SJSA1 (cell line): Measurements from ENCODE around the gene USP40. TPM values are rescaled to one million over a fixed set of nuclear protein-coding genes. Genes with fewer than 3 reads are reported as not detected.

Experiments used
- DNase-seq, 2 experiments: peaks; one replicate each; pipeline ENCODE4 v3.0.0-alpha.2; 2015 to 2020; ENCODE audit warnings: low spot score in 2 of 2, low read depth in 1 of 2
- H3K27ac ChIP-seq: fragments of 250-450 bp; sonication (Bioruptor Pico); 2 replicates; pipeline ENCODE4 v1.5.1; 2020; ENCODE audit warnings: mild to moderate bottlenecking, moderate library complexity
- H3K27me3 ChIP-seq: fragments of 250-450 bp; sonication (Bioruptor Pico); replicated peaks from 2 replicates; pipeline ENCODE4 v1.5.1; 2020; ENCODE audit warnings: mild to moderate bottlenecking, moderate library complexity
- H3K36me3 ChIP-seq: fragments of 250-450 bp; sonication (Bioruptor Pico); 2 replicates; pipeline ENCODE4 v1.5.1; 2020; ENCODE audit warnings: mild to moderate bottlenecking
- H3K4me1 ChIP-seq: fragments of 250-450 bp; sonication (Bioruptor Pico); replicated peaks from 2 replicates; pipeline ENCODE4 v1.6.1; 2021; ENCODE audit warnings: mild to moderate bottlenecking
- H3K4me3 ChIP-seq: fragments of 250-450 bp; sonication (Bioruptor Pico); 2 replicates; pipeline ENCODE4 v1.5.1; 2020; ENCODE audit warnings: mild to moderate bottlenecking
- H3K9me3 ChIP-seq: fragments of 250-450 bp; sonication (Bioruptor Pico); replicated peaks from 2 replicates; pipeline ENCODE4 v1.5.1; 2020; ENCODE audit warnings: mild to moderate bottlenecking
- total RNA-seq: library from RNA; depleted of rRNA; stranded (reverse); fragments of >200 nt; shearing (Covaris generic); gene quantifications from 2 replicates; pipeline ENCODE4 v1.2.3, GENCODE V29; 2014

Gene USP40
- total RNA-seq, 1 experiment from 2014 or later, result 25.4 TPM

DNA sequence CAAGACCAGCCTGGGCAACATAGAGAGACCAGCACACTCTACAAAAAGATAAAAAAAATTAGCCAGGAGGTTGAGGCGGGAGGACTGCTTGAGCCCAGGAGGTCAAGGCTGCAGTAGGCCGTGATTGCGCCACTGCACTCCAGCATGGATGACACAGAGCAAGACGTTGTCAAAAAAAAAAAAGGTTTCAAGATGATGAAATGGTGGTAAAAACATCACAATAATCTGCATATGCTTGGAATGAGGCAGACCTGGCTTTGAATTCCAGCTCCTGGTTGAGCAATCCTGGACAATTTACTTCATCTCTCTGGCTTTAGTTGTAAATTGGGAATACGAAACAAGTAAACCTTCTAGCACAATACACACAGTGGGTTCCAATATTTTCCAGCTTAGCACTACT is 24.1 kb downstream of the USP40 start:
- Histone ChIP-seq H3K36me3 (peaks cover 24% of the 10 kb centered on the region), H3K9me3 (no peaks in the 10 kb centered on the region), H3K4me1 (no peaks in the 10 kb centered on the region), H3K27ac (no peak overlapping the region), H3K4me3 (no peak overlapping the region), H3K27me3 (no peaks in the 10 kb centered on the region)
- DNase-seq, result no peak

GRCh38 chr2:233538741-233539140 is 27.8 kb downstream of the USP40 start:
- DNase-seq, result no peak
- peaks cover 17% of the 10 kb centered on the region for H3K36me3 ChIP-seq
- no peaks in the 10 kb centered on the region for H3K4me1 ChIP-seq
- no peak overlapping the region for H3K4me3 ChIP-seq
- H3K27ac ChIP-seq, result no peak overlapping the region
- H3K9me3 ChIP-seq, result no peaks in the 10 kb centered on the region
- no peaks in the 10 kb centered on the region for H3K27me3 ChIP-seq

DNA sequence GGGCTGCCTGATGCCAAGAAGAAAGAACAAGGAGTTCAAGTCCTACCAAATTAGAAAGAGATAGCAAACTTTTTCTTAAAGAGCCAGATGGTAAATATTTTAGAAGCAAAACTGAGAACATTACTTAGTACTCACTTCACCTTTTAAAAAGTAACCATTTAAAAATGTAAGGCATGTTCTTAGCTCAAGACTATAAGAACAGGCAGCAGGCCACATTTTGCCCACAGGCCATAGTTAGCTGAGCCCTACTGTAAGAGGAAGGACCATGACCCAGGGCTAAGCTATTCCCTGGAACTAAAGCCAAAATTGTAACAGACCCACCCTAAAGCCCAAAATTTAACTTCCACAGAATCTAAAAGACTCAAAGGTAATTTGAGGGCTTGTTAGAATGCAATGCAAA is 31.3 kb downstream of the USP40 start:
- no peak for DNase-seq
- Histone ChIP-seq H3K27ac (no peak overlapping the region), H3K4me3 (no peak overlapping the region), H3K9me3 (no peaks in the 10 kb centered on the region), H3K4me1 (no peaks in the 10 kb centered on the region), H3K27me3 (no peaks in the 10 kb centered on the region), H3K36me3 (peaks cover 20% of the 10 kb centered on the region)

- H3K4me3 ChIP-seq, result no peak overlapping the region
- no peak for DNase-seq
- no peaks in the 10 kb centered on the region for H3K4me1 ChIP-seq
- peaks cover 20% of the 10 kb centered on the region for H3K36me3 ChIP-seq
- H3K9me3 ChIP-seq, result no peaks in the 10 kb centered on the region
- H3K27me3 ChIP-seq, result no peaks in the 10 kb centered on the region
- H3K27ac ChIP-seq, result no peak overlapping the region
These were observed 33.6 kb downstream of the USP40 start for GRCh38 chr2:233532971-233533370.

- H3K4me3 ChIP-seq, result no peak overlapping the region
- no peaks in the 10 kb centered on the region for H3K9me3 ChIP-seq
- no peaks in the 10 kb centered on the region for H3K27me3 ChIP-seq
- DNase-seq, result no peak
- peaks cover 20% of the 10 kb centered on the region for H3K36me3 ChIP-seq
- no peaks in the 10 kb centered on the region for H3K4me1 ChIP-seq
- no peak overlapping the region for H3K27ac ChIP-seq
These were observed 34.6 kb downstream of the USP40 start for GRCh38 chr2:233531955-233532354.

GRCh38 chr2:233530381-233530780 is 36.2 kb downstream of the USP40 start:
- Histone ChIP-seq H3K4me3 (no peak overlapping the region), H3K9me3 (no peaks in the 10 kb centered on the region), H3K4me1 (no peaks in the 10 kb centered on the region), H3K27ac (no peak overlapping the region), H3K36me3 (peaks cover 28% of the 10 kb centered on the region), H3K27me3 (no peaks in the 10 kb centered on the region)
- no peak for DNase-seq

DNA sequence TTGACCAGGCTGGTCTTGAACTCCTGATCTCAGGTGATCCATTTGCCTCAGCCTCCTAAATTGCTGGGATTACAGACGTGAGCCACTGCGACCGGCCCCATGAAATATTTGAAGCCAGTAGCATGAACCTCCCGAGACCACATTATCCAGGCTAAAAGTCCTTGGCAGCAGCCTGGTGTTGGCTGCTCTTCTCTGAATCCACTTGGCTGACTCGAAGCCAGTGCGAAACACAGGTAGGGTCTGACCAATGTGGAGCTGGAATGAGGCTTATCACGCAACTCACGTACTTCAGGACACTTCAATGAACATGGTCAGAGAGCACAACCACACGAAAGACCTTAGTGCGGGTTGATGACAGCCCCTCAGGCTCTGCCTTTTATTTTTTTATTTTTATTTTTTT is 38.4 kb downstream of the USP40 start:
- Histone ChIP-seq H3K4me1 (no peaks in the 10 kb centered on the region), H3K9me3 (no peaks in the 10 kb centered on the region), H3K4me3 (no peak overlapping the region), H3K36me3 (peaks cover 20% of the 10 kb centered on the region), H3K27me3 (no peaks in the 10 kb centered on the region), H3K27ac (no peak overlapping the region)
- DNase-seq, result no peak

- no peaks in the 10 kb centered on the region for H3K27me3 ChIP-seq
- no peak overlapping the region for H3K4me3 ChIP-seq
- H3K27ac ChIP-seq, result no peak overlapping the region
- peaks cover 8% of the 10 kb centered on the region; the same call in 1 of the 2 replicates for H3K36me3 ChIP-seq
- H3K4me1 ChIP-seq, result no peaks in the 10 kb centered on the region
- no peak for DNase-seq
- H3K9me3 ChIP-seq, result no peaks in the 10 kb centered on the region
These were observed 40.8 kb downstream of the USP40 start for GRCh38 chr2:233525791-233526190.

DNA sequence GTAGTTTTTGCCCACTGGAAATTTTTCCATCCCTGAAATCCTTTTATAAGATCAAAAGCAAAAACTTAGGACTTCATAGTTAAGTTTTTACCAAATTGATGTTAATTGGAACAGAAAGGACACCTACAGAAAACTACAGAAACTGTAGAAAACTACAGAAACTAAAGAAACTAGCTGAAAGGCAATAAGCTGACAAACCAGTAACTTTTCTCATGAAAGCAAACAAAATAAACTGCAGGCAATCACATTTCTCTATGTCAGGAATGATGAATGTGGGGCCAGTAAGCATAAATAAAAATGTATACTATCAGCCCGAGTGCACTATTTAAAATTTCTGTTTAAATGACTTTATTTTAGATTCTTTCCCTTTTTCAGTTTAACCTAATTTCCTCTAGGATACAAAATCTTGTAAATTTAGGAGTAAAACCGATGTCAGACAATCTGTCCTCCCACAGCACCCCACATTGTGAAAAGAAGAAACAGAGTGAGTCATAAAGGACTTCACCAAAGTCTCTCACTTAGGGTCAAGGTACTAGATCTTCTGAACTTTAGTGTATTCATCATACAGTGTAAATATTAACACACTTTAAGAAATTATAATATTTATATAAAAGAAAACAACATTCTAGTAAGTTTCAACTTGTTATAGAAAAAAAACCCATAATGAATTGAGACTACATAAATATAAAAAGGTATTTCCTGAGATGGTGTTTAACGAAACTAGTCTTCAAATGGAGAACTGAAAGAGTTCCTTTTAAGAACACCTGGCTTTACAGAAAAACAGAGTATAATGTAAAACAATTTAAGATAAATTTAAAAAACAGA is 46.6 kb downstream of the USP40 start:
- no peak overlapping the region for H3K27ac ChIP-seq
- no peaks in the 10 kb centered on the region for H3K4me1 ChIP-seq
- H3K27me3 ChIP-seq, result no peaks in the 10 kb centered on the region
- no peak overlapping the region for H3K4me3 ChIP-seq
- no peak for DNase-seq
- no peaks in the 10 kb centered on the region for H3K9me3 ChIP-seq
- peaks cover 6% of the 10 kb centered on the region; the same call in 1 of the 2 replicates for H3K36me3 ChIP-seq

- Histone ChIP-seq H3K4me1 (no peaks in the 10 kb centered on the region), H3K27ac (no peak overlapping the region), H3K4me3 (no peak overlapping the region), H3K9me3 (no peaks in the 10 kb centered on the region), H3K36me3 (peaks cover 4% of the 10 kb centered on the region; the same call in 1 of the 2 replicates), H3K27me3 (no peaks in the 10 kb centered on the region)
- DNase-seq, result no peak
These were observed 52.5 kb downstream of the USP40 start for GRCh38 chr2:233513953-233514655.

GRCh38 chr2:233503947-233504637 is 62.5 kb downstream of the USP40 start:
- no peak overlapping the region for H3K4me3 ChIP-seq
- H3K4me1 ChIP-seq, result no peaks in the 10 kb centered on the region
- DNase-seq, result no peak
- no peaks in the 10 kb centered on the region for H3K27me3 ChIP-seq
- no peaks in the 10 kb centered on the region for H3K9me3 ChIP-seq
- no peak overlapping the region for H3K27ac ChIP-seq
- H3K36me3 ChIP-seq, result peaks cover 16% of the 10 kb centered on the region; the same call in 1 of the 2 replicates

DNA sequence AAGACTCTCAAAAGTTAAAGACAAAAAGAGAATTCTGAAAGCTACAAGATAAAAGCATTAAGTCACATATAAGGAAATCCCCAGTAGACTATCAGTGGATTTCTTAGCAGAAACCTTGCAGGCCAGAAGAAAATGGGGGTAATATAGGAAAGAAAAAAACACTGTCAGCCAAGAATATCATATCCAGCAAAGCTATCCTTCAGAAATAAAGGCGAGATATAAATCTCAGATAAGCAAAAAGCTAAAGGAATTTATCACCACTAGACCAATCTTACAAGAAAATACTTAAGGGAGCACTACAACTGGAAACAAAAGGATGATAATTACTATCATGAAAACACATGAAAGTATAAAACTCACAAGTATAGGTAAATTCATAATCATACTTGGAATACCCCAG is 63.1 kb downstream of the USP40 start:
- H3K4me1 ChIP-seq, result no peaks in the 10 kb centered on the region
- DNase-seq, result no peak
- H3K9me3 ChIP-seq, result no peaks in the 10 kb centered on the region
- no peaks in the 10 kb centered on the region for H3K27me3 ChIP-seq
- peaks cover 16% of the 10 kb centered on the region for H3K36me3 ChIP-seq
- H3K27ac ChIP-seq, result no peak overlapping the region
- no peak overlapping the region for H3K4me3 ChIP-seq

- H3K27me3 ChIP-seq, result no peaks in the 10 kb centered on the region
- no peaks in the 10 kb centered on the region for H3K9me3 ChIP-seq
- no peaks in the 10 kb centered on the region for H3K4me1 ChIP-seq
- no peak for DNase-seq
- no peak overlapping the region for H3K27ac ChIP-seq
- H3K36me3 ChIP-seq, result peaks cover 13% of the 10 kb centered on the region
- no peak overlapping the region for H3K4me3 ChIP-seq
These were observed 65.1 kb downstream of the USP40 start for GRCh38 chr2:233501198-233502076.
